NCI-H510A (cell line): ENCODE results near the gene CAMK1.
A peak's percentile ranks its signal among the peaks of the same experiment; 100 is the strongest.

ENCODE experiments used
- DNase-seq: peaks from one replicate; lab custom pipeline; 2025; lab: John Stamatoyannopoulos, UW

CAMK1 gene

DNA sequence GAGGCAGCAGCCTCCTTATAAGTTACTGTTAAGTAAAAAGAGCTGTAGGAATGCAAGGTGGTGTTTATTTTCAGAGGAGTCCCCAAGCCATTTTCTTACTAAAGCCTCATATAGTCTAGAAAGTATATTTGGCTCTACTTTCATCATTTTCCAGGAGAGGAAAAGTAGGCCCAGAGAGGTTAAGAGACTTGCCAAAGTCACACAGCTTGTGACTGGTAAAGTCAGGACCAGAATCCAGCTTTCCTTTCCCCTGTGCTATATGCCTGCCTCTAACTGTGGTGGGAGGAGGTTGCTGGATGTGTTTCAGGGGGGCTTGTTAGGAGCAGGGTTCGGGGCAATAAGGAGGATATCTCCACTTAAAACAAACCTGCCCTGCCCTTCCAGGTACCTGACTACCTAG, 27.2 kb downstream of the CAMK1 start:
- DNase-seq: no peak

DNA sequence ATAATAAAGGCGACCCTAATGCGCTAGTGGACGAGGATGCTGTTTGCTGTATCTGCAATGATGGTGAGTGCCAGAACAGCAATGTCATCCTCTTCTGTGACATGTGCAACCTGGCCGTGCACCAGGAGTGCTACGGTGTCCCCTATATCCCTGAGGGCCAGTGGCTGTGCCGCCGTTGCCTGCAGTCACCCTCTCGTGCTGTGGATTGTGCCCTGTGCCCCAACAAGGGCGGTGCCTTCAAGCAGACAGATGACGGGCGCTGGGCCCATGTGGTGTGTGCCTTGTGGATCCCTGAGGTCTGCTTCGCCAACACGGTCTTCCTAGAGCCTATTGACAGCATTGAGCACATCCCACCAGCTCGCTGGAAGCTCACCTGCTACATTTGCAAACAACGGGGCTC, 30.6 kb downstream of the CAMK1 start:
- no peak for DNase-seq

DNA sequence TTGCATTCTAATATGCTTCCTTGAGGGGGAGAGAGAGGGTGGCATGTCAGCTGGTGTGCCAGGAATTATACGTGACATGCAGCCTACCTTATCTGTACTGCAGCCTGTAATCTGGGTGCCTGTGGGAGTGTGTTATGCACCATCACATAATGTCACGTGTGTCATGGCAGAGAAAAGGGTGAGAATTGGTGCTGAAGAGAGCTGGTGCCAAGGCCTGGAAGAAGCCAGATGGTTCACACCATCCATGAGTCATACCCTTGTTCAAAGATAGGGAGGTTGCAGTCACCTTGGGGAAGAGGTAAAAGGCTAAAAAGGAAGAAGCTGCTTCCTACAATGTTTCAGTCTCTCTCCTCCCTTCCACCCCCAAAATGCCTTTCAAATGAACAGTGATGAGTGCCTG, 32.9 kb downstream of the CAMK1 start:
- no peak for DNase-seq

DNA sequence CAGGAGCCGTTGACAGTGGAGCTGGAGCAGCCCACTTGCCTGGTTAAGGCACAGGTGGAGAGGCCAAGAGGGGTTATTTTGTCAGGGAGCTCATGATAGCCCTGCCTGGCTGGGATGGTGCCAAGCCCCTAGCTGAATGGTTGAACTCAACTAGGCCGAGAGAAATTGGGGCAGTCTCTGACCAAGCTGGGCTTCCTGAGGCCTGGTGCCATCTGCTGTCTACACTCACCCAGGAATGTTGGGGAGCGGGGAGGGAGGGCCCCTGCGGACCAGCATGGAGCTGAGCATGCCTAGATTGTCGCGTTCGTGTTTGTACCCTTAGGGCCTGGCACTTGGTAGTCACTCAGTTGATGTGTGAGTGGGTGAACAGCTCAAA, 37.0 kb downstream of the CAMK1 start:
- no peak for DNase-seq

DNA sequence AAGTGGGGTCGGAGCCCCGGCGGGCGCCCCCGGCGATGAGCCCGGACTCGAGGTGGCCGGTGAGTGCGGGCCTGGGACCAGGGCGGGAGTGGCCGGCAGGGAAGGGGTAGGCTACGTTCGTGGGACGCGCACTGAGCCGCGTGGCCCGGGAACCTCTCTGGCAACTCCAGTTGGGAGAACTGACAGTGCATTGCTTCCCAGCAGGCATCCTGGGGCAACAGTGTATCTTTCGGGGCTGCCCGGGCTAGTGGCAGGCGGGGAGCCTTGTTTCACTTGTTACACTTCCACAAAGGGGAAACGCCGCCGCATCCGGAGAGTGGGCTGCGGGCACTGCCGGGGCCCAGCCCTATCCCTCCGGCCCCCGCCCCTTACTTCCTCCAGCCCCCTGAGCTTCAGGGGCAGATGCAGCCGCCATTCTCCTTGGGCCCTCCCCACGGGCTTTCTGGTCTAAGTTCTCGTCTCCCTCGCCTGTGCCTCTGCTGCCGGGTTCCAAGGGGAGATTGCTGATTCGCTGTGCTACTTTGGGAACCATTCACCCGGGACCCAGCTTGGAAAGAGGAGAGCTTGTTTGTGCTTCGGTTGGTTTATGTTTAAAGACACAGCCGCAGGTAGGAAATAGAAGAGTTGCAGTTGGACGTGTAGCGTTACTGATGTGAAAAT, 37.5 kb downstream of the CAMK1 start:
- DNase-seq: peak; percentile 2

DNA sequence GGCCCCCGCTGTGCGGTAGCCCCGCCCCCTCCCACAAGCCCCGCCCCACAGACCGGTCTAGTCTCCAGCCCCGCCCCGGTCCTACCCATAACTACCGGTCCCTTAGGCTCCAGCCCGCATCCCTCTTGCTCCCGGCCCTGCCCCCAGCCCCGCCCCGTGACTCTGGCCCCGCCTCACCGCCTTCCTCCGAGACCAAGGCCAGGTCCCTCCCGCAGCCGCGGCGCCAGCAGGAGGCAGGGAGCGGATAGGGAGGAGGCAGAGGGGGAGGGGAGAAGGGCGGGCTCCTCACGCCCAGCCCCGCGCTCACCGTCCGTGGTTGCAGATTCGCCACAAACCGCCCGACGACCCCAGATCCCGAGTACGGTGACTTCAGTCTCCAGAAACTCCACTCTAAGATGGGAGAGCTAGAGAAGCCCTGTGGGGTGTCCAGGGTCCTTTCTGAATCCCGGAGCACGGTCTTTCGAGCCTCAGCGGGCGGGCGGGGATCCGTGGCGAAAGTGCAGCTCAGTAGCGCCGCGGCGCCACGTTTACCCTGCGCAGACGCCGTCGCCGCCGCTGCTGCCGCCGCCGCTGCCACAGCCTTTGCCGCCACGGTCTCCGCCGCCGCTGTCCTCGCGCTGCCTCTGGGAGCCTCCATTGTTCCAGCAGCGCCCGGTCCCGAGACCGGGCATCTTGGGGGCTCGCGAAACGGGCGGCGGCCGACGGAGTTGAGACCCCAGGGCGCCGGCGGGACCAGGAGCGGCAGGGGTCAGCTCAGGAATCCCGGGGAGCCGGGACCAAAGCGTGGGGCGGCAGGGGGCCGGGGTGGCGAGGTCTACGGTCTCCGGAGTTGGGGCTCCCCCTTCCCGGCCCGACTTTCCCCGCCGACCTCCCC, 38.3 kb downstream of the CAMK1 start, which contains the start of gene BRPF1:
BRPF1 (plus strand) TSS at position 530 of the 874 bp plus-strand sequence. CDS start 2,406 bp downstream, outside the sequence.
- peak; percentile 92 for DNase-seq

DNA sequence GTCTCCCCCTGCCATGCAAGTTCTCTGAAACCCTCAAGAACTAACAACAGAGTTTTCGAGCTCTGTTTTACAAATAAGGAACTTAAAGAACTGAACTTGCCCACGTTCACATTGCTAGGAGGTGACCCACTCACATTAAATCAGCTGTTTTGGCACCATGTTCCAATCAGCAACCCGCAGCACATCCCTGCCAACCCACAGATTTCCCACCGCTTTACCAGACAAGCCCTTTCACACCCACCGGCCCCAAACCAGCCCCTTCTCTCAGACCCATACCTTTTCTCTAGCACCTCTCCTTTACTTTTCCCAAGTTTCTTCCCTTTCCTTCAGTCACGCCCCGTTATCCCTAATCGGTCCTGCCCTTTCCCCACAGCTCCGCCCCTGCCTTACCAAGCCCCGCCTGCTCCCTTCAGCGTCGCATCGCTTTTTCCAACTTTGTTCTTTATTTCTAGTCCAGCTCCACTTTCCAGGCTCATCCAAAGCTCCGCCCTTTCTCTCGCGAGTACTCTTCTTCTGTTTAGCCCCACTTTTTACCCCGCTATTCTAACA, 39.0 kb downstream of the CAMK1 start:
- peak; percentile 54 for DNase-seq

DNA sequence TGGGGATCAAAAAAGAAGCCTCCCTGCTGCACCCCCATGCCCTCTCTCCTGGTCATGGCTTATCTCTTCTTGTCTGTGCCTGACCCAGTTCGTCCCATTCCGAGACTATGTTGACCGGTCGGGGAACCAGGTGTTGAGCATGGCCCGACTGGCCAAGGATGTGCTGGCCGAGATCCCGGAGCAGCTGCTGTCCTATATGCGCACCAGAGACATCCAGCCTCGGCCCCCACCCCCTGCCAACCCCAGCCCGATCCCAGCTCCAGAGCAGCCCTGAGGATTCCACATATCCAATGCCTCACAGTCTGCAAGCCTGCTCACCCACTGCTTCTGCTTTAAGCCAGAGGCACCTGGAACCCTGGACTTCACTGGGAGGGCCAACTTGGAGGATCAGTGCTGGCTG, 40.3 kb downstream of the CAMK1 start:
- DNase-seq: no peak

DNA sequence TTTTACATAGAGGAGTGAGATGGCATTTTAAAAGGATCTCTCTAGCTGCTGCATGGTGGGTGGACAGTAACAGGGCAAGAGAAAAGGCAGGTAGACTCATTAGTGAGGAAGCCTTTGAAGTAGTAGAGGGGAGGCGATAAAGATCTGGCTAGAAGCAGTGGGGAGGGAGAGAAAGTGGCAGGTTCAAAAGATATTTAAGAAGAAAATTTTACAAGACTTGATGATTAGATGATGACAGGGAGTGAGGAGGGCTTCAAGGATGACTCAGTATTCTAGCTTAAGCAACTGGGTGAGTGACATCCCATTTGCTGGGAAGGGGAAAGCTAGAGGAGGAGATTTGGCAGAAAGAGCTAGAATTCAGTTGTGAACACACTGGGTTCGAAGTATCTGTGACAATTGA, 42.0 kb downstream of the CAMK1 start:
- no peak for DNase-seq

DNA sequence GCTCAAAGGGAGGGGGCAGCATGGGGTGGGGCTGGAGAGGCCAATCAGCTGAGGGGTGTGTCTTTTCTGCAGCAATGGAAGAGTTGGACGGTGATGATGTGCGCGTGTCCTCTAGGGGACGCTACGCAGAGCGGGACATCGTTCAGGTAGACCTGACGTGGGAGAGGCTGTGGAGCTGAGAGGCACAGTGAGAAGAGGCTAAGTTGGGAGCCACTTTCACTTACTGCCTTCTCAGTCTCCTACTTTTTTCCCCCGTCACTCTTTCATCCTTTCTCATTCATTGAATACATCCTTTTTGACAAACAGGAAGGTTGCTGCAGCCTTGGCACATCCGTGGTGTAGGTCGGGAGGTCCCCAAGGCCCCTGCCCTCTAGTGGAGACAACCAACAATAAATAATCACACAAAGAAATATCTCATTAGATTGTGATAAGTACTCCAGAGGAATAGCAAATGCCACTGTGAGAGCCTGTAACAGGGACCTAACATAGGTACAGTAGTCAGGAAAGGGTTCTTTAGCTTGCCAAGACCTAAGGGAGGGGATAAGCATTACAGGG, 42.6 kb downstream of the CAMK1 start:
- no peak for DNase-seq

DNA sequence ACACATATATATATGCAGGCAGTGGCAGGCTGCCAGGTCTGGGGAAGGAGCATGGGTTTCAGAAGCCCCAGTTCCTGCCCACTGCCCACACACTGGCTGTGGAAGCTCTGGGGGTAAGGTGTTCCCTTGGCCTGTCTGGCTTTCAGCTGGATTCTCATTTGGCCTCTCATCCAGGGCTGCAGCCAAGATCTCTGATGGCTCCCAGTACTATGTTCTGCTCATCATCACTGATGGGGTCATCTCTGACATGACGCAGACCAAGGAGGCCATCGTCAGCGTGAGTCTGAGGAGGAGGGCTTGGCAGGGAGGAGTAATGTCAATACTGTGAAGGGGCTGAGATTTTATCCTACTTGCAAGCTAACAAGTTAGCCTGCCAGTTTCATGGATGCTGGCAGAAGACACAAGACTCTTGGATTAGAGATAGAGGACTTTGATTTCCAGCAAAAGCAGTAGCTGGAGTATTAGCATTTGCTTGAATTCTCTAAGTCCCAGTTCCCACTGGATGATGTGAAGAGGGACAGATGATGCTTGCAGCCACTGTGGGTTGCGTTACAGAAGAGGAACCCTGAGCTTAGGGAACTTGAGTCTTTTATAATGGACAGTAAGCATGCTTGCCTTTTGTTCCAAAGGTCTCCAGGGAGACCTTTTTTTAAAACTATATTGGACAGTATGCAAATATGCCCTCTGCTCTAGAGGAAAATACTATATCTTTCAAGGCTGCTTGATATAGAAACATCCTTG, 43.8 kb downstream of the CAMK1 start:
- no peak for DNase-seq

DNA sequence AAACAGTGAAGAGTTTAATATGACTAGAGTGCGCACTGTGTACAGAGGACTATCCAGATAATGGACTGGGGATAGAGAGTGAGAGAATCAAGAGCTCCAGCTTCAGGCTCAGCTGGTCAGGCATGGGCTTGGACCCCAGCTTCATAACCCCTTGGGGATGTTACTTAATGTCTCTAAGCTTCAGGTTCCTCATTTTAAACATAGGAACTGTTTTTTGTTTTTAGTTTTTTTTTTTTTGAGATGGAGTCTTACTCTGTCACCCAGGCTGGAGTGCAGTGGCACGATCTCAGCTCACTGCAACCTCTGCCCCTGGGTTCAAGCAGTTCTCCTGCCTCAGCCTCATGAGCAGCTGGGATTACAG, 48.1 kb downstream of the CAMK1 start:
- no peak for DNase-seq

DNA sequence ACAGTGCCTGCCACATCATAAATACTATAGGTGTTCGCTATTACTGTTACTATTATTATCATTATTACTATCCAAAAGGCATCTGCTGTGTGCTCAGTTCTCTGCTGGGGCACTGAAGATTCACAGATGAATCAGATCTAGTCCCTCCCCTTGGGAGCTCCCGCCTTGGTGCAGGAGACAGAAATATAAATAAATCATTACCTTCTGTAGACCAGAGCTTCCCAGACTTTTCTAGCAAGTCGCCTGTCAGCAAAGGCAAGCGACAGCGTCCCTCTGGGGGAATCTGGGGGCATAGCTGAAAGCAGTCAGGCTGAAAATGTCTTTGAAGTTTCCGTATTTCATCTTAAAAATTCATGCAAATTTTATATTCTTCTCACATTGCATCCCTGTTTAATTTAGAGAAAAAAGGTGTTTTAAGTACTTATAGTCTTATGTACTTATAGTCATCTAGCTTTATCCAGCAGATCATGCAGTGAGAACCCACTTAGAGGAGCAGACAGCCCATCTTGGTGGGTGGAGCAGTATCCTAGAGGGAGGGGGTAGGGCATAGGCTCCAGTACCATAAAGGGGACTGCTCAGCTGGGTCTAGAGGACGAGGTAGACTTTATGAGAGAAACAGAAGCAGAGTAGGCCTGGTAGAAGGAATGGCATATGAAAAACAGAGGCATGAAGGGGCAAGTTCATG, 48.6 kb downstream of the CAMK1 start:
- no peak for DNase-seq

DNA sequence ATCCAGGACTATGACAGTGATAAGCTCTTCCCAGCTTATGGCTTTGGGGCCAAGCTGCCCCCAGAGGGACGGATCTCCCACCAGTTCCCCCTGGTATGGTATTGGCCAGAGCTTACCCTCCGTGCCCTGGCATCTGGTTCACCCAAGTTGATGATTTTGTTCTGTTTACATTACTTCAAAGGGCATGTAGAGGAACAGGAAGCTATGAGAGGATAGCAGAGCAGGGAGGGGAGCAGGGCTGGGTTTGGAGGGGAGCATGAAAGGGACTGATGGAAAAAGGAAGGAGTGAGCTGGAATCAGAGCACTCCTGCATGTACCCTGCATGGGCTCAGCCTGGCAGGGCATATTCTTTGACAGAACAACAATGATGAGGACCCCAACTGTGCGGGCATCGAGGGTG, 51.6 kb downstream of the CAMK1 start:
- no peak for DNase-seq

DNA sequence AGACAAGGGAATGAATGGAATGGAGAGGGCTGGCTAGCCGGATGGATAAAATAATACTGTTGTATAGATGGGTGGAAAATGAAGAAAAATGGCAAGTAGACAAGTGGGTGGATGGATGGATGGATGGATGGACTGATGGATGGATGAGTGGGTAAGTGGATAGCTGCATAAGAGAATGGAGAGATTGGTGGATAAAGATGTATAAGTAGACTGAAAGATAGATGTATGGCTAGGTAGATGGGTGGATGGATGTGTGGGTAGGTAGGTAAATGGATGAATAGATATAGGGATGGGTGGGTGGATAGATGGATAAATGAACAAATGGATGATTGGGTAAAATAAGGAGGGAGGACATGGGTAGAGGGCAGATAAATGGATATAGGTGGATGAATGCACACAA, 52.2 kb downstream of the CAMK1 start:
- no peak for DNase-seq

DNA sequence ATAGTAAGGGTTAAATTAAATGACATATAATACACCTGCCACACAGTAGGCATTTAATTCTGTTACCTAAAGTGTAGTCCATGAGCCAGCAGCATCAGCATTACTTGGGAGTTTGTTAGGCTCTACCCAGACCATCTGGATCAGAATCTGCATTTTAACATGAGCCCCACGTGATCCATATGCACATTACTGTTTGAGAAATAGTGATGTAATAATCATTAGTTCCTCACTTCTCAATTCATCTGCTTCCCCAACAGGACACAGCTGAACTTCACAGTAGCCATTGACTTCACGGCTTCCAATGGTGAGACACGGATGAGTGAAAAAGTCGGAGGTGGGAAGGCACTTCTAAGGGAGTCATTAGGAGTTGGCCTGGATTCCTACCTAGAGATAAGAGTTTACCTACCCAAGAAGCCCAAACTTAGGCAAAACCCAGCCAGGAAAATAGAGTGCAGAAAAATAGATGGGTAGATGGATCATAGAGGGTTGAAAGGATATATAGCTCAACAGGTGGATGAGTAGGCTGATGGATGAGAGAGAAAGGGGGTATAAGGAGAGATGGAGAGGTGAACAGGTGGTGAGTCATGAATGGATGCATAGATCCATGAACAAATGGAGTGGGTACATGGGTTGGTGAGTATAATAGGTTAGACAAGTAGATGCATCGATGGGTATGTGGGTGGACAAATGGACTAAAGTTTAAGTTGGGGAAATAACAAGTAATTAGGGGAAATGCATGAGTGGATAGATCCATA, 52.8 kb downstream of the CAMK1 start:
- DNase-seq: no peak

DNA sequence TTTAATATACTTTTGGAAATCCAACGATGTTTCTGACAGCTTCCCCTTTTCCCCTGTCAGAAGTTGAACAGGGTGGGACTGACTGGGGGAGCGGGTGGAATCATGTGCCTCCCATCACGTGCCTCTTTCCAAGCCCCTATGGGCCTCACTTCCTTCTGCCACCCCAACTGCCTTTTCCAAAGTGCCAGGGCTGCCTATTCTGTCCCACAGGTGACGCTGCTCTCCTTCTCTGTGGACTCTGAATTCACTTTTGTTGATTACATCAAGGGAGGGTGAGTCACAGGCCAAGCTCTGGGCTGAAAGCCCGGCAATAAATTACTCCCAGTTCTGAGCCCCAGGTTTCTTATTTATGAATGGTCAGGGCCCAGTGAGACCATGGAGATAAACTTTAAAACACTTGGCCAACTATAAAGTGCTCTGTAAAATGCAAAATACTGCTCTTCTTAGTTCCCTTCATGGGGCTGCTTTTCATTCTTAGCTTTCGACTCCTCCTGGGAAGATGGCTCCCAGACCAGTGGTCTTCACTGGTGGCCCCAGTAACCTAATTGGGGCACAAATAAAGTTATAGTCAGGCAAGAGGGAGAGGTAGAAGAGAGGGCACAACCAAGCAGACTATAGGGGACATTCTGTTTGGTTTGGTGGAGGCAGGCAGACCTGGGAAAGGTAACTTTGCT, 53.8 kb downstream of the CAMK1 start:
- no peak for DNase-seq

DNA sequence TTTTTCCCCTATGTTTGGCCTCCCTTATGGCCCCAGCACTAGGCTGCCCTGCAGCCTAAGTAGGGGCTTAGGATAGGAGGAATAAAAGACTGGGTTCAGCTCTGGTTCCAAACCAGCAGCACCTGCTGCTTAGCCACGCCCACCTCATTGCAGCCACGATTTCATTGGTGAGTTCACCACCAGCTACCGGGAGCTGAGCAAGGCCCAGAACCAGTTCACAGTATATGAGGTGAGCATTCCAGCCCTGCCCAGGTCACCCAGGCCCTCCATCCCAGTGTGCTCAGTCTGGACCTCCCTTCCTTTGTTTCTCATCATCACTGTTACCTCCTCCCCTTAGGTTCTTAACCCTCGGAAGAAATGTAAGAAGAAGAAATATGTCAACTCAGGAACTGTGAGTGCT, 54.6 kb downstream of the CAMK1 start:
- no peak for DNase-seq

DNA sequence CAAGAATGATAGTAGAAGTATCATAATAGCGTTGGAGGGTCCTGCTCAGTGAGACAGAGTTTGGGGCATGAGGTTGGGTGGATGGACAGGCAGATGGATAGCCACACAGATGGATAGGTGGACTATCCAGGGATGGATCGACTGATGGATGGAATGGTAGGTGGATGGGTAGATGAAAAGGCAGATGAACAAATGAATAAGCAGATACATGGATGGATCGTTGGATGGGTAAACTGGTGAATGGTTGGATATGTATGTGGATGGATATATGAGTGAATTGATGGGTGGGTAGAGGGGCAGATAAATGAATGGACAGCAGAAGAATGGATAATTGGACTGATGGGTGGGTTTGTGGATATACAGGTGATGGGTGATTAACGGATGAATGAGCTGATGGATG, 56.6 kb downstream of the CAMK1 start:
- no peak for DNase-seq

DNA sequence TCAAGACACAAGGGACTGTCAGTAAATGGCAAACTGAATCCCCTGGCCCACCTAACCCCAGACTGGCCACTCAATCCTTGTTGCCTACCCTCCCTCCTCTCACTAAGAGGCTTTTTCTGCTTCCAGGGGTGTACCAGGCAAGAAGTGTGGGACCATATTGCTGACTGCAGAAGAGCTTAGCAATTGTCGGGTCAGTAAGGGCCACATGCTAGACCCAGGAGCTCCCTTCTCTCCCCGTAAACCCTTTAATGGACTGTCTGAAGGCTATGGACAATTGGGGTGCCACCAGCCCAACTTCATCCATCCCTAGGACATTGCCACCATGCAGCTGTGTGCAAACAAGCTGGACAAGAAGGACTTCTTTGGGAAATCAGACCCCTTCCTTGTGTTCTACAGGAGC, 57.3 kb downstream of the CAMK1 start:
- DNase-seq: no peak
